ENCODE data around the gene ASB1.

DNA sequence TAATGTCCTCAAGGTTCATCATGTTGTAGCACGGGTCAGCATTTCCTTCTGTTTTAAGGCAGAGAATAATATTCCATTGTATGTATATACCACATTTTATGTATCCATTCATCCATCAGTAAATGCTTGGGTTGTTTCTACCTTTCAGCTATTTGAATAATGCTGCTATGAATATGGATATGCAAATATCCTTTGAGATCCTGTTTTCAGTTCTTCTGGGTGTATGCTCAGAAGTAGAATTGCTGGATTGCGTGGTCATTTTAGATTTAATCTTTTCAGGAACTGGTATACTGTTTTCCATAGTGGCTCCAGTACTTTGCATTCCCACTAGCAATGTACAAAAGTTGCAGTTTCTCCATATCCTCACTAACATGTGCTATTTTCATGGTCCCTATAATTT is 13.4 kb upstream of the ASB1 start:
- TF ChIP-seq, protein P1, sequence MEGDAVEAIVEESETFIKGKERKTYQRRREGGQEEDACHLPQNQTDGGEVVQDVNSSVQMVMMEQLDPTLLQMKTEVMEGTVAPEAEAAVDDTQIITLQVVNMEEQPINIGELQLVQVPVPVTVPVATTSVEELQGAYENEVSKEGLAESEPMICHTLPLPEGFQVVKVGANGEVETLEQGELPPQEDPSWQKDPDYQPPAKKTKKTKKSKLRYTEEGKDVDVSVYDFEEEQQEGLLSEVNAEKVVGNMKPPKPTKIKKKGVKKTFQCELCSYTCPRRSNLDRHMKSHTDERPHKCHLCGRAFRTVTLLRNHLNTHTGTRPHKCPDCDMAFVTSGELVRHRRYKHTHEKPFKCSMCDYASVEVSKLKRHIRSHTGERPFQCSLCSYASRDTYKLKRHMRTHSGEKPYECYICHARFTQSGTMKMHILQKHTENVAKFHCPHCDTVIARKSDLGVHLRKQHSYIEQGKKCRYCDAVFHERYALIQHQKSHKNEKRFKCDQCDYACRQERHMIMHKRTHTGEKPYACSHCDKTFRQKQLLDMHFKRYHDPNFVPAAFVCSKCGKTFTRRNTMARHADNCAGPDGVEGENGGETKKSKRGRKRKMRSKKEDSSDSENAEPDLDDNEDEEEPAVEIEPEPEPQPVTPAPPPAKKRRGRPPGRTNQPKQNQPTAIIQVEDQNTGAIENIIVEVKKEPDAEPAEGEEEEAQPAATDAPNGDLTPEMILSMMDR (IDR thresholded peaks at IDR 0.05) = no peak
- TF ChIP-seq RAD21 (IDR thresholded peaks at IDR 0.05; ENCODE audit: low read length) (no peak), EP300 (IDR thresholded peaks at IDR 0.05; ENCODE audit: borderline replicate concordance in 1 of 2, low read depth in 1 of 2, low read length in 1 of 2) (no peak), POLR2AphosphoS5 (IDR thresholded peaks at IDR 0.05; ENCODE audit: low read depth, low read length) (no peak), SMC3 (IDR thresholded peaks at IDR 0.05; ENCODE audit: low read depth, low read length) (no peak), GABPA (IDR thresholded peaks at IDR 0.05; ENCODE audit: low read depth) (no peak), FOXJ3 (CRISPR knock-in tag; IDR thresholded peaks at IDR 0.05) (no peak)
- TF ChIP-seq, protein P2, sequence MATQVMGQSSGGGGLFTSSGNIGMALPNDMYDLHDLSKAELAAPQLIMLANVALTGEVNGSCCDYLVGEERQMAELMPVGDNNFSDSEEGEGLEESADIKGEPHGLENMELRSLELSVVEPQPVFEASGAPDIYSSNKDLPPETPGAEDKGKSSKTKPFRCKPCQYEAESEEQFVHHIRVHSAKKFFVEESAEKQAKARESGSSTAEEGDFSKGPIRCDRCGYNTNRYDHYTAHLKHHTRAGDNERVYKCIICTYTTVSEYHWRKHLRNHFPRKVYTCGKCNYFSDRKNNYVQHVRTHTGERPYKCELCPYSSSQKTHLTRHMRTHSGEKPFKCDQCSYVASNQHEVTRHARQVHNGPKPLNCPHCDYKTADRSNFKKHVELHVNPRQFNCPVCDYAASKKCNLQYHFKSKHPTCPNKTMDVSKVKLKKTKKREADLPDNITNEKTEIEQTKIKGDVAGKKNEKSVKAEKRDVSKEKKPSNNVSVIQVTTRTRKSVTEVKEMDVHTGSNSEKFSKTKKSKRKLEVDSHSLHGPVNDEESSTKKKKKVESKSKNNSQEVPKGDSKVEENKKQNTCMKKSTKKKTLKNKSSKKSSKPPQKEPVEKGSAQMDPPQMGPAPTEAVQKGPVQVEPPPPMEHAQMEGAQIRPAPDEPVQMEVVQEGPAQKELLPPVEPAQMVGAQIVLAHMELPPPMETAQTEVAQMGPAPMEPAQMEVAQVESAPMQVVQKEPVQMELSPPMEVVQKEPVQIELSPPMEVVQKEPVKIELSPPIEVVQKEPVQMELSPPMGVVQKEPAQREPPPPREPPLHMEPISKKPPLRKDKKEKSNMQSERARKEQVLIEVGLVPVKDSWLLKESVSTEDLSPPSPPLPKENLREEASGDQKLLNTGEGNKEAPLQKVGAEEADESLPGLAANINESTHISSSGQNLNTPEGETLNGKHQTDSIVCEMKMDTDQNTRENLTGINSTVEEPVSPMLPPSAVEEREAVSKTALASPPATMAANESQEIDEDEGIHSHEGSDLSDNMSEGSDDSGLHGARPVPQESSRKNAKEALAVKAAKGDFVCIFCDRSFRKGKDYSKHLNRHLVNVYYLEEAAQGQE (IDR thresholded peaks at IDR 0.05; ENCODE audit: low read depth, low read length) = no peak

All from SK-N-SH (cell line).